GM19467 (cell line): ENCODE data around the gene TRIM32.
A peak's percentile ranks its signal among the peaks of the same experiment; 100 is the strongest.

Source experiments
- ATAC-seq: cut with Tn5 transposase; IDR thresholded peaks from one replicate; pipeline ENCODE4 v1.9.1; 2021; ENCODE audit warnings: mild to moderate bottlenecking, moderate library complexity; ENCODE audit not compliant: unreplicated experiment

Gene TRIM32

DNA sequence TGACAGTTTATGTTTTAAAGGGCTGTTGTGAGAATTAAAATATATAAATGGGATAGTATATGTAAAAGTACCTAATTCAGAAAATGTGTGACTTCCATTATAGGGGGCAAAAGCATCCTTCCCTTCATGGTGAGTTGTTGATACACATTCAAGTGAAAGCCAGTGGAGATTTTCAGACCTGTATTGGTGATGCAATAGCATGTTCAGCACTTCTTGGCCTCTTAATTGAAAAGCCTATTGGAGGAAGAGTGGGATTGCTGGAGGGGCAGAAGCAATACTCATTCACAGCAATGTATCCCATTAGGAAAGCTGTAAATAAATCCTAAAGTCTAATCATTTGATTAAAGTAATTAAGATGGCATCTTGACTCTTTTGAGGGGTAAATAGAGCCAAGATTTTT lies 17.4 kb downstream of the TRIM32 start:
- ATAC-seq: no peak

DNA sequence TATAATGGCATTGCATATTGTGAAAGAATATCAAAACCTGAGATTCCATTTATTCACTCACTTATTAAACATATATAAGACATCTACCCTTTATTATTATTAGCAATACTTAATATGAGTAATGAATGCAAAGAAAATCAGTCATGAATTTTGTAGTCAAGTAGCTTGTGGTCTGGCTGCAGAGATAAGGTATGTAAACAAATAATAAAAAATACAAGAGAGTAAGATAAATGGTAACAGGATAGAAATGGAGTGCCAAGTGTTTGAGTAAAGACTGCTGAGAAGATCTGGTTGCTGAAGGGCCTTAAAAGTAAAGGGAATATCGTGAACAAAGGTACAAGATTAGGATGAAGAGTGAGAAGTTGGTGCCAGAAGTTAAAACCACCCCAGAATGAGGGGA lies 18.4 kb downstream of the TRIM32 start:
- no peak for ATAC-seq

GRCh38 chr9:116706310-116707290 lies 19.5 kb downstream of the TRIM32 start:
- no peak for ATAC-seq

- no peak for ATAC-seq
These were observed 25.7 kb downstream of the TRIM32 start for GRCh38 chr9:116712781-116713180.

GRCh38 chr9:116713271-116713670 lies 26.2 kb downstream of the TRIM32 start:
- ATAC-seq: no peak

DNA sequence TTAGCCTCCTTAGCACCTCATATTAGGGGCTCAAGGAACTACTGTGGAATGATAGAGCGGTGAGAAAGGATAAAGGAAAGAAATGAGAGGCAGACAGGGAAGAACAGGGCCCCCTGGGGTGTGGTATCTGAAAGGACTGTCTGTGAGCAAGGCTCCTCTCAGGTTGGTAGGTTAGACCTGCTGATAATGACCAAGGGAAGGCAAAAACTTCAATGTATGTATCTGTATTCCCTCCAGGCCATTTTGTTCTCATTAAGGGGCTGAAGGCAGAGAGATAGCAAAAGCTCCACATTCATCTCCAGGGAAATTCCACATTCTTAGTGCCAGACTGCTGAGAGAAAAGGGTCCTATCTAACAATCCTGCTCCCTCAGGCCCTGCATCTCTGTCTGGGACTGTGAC lies 28.6 kb downstream of the TRIM32 start:
- no peak for ATAC-seq

- no peak for ATAC-seq
These were observed 29.3 kb downstream of the TRIM32 start for GRCh38 chr9:116716438-116716837.

- no peak for ATAC-seq
These were observed 30.0 kb downstream of the TRIM32 start for GRCh38 chr9:116717150-116717549.

GRCh38 chr9:116718111-116718510 lies 31.0 kb downstream of the TRIM32 start:
- no peak for ATAC-seq

DNA sequence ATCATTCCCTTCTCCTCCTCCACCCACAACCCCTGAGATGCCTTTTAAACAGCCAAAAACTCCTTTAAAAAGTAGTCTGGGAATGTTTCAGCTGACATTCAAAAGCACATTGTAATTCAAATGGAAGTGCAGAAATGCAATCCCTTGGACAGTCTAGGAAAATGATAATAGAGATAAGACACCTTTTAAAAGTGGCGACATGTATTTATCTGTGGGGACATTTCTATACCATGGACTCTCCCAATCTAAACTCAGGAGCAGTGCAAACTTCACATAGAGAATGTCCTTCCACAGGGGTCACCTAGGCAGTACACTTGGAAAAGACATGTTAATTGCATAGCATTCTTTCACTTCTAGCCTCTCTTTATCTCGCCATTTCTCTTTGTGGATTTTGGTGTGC lies 33.0 kb downstream of the TRIM32 start:
- ATAC-seq: no peak

GRCh38 chr9:116721411-116721810 lies 34.3 kb downstream of the TRIM32 start:
- no peak for ATAC-seq

DNA sequence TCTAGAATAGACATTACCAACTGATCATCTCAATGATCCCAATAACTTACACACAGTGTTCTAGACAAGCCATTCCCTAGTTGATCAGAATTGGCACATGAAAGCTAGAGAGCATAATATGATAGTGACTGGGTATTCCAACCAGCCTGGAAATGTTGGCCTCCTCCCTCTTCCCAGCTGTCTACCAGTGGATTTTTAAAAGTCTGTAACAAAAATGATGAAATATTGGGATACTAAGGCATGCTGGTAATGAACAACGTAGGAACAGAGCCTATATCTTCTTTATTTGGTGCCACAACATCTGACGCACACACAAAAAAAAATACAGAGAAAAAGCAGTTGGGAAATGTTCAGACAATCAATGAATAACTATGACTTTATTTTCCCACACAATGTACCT lies 34.8 kb downstream of the TRIM32 start:
- no peak for ATAC-seq

- ATAC-seq: no peak
These were observed 37.0 kb downstream of the TRIM32 start for GRCh38 chr9:116724123-116724522.

DNA sequence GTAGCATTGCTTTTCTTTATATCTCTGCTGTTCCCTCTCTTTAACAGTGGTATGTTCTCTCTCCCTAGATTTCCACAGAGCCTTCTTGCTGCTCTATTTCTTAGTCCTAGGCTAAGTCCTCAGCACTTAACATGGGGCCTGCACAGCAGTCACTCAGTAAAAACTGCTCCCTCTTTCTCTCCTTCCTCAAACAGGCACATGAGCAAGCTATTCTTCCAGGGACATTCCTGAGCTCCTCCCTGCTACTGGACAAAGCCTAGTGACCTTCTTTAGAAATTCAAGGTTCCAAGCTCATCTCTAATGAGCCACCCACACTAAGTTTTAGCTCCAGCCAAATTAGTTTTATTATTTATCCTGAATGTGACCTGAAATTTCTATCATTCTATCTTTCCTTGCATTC lies 39.5 kb downstream of the TRIM32 start:
- ATAC-seq: no peak

DNA sequence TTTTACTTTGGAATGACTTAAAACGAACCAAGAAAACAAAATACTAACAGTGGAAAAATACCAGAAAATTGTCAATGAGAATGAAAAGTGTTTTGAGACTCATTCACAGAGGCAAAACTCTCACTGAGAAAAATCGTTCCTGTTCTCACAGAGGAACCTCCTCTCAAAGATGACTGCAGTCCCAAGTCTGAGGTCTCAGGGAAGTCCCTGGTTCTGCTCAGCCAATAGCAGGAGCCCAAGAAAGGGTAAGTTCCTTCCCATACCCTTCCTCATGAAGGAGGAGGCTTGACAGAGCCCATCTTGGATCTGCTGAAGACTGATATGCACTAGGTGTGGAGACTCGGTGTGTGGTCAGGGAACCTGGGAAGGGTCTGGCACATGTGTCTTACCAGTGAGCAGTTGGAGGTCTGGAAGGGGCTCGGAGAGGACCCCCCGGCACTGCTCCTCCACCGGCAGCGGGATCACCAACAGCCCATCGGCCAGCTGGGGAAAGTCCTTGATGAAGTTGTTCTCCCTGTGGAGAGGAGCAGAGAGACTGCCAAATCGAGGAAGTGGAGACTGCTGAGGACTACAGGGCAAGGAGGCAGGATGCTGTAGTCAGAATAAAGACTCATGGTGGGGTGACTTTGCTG lies 46.0 kb downstream of the TRIM32 start:
- no peak for ATAC-seq

DNA sequence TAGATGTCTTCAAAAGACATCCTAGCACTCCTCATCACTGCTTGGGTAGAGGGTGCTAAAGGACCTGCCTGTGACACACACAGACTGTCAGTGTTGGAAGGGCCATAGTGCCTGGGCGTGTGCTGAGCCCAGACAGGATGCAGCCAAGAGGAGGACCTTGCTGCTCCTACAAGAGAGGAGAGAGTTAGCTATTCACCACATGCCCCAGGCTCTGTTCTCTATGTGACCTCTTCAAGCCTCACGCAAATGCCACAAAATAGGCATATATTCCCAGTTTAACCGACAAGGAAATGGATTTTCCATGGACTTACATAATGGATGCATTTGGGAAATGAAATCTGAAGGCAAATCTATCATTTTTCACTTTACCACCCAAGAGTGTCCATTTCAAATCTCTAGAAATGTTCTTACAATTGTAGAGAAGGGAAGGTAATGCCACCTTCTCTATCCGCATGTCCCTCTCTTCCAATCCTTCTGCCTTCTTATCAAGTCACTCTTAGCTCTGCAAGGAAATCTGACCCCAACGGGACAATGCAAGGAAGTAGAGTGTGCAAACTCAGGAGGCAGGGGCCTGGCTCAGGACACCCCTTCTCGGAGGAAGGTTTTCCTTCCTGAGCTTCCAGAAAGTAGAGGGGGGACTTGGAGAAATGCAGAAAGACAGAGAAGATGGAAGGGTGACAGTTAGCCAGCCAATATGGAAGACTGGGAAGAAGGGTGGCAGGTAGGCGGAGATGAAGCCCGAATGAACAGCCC lies 49.5 kb downstream of the TRIM32 start:
- ATAC-seq: no peak

- peak; percentile 83 for ATAC-seq
These were observed 50.0 kb downstream of the TRIM32 start for GRCh38 chr9:116737152-116737546.

- no peak for ATAC-seq
These were observed 54.1 kb downstream of the TRIM32 start for GRCh38 chr9:116741086-116741740.

DNA sequence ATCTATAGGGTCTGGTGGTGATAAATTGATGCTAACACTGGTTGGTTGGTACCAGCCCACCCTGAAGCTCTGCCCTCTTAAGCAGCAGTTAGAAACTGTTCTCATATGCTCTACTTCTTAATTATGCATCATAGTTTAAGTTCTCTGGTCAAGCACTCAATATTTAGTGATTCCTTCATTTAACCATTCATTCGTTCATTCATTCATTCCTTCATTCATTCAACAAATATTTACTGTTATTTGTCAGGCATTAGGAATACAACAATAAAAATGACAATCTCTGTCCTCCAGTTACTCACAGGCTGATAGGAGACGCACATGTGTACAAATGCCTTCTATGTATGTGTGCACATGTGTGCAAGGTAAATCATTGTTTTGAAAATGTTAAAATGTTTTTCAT lies 54.6 kb downstream of the TRIM32 start:
- no peak for ATAC-seq

DNA sequence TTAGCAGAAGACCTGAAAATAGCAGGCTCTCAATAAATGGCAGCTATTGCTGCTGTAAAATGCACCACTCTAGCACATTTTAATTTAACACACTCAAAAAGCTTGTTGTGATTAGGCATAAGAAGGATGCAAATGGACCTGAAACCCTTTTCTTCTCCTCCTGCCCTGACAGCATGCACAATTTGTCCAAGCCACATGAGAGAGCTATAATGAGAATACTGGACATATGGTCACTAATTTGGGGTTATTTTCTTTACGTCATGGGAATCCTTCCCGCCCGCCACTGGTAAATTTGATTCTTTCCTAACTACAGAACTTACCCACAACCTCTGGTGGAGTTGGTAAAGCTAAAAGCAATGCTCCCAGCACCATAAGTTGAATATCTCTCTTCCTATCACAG lies 62.1 kb downstream of the TRIM32 start:
- no peak for ATAC-seq

GRCh38 chr9:116749772-116750171 lies 62.7 kb downstream of the TRIM32 start:
- ATAC-seq: no peak
